ENCODE measurements around the gene LRRIQ1. TPM values are rescaled to one million over a fixed set of nuclear protein-coding genes. Genes with fewer than 3 reads are reported as not detected.

The LRRIQ1 gene
- total RNA-seq, 1 donor from 2014 or later, result 2.3 TPM

- no peak for DNase-seq (ENCODE audit: low read depth)
- no peaks in the 10 kb centered on the region for H3K36me3 ChIP-seq (ENCODE audit: control insufficient read depth, insufficient read depth, low read length)
- no peaks in the 10 kb centered on the region for H3K27me3 ChIP-seq (ENCODE audit: control insufficient read depth, insufficient read depth, low read length)
- no peak overlapping the region for H3K4me3 ChIP-seq (ENCODE audit: low read depth, low read length)
- TF ChIP-seq, protein P1, sequence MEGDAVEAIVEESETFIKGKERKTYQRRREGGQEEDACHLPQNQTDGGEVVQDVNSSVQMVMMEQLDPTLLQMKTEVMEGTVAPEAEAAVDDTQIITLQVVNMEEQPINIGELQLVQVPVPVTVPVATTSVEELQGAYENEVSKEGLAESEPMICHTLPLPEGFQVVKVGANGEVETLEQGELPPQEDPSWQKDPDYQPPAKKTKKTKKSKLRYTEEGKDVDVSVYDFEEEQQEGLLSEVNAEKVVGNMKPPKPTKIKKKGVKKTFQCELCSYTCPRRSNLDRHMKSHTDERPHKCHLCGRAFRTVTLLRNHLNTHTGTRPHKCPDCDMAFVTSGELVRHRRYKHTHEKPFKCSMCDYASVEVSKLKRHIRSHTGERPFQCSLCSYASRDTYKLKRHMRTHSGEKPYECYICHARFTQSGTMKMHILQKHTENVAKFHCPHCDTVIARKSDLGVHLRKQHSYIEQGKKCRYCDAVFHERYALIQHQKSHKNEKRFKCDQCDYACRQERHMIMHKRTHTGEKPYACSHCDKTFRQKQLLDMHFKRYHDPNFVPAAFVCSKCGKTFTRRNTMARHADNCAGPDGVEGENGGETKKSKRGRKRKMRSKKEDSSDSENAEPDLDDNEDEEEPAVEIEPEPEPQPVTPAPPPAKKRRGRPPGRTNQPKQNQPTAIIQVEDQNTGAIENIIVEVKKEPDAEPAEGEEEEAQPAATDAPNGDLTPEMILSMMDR (IDR thresholded peaks at IDR 0.05; ENCODE audit: insufficient read depth, low read length, poor library complexity, severe bottlenecking), result no peak
Measured at GRCh38 chr12:85060916-85061315, 24.8 kb downstream of the LRRIQ1 start.

DNA sequence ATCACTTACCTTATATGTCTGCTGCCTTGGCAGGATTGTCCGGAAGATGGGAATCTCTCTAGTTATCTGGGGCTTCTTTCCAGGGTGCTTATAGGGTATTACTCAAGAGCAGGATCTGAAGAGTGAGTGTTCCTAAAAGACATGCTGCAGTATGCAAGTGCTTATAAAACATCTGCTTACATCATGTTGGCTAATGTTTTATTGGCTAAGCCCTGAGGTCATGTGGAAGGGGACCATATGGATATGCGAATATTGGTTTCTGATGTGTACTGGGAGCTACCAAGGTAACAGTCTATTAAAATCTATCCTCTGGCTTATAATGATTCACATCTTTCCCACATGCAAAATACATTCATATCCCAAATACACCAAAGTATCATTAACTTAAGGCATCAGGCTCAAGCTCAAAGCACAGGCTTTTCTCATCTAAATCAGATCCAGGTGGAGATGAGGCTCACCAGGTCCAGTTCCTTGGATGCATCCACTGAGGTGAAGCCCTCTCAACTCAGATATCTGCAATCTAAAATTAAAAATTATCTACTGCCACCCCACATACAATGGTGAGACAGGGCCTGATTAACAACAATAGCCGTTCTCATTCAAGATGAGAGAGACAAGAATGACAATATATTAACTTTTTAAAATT, 29.8 kb downstream of the LRRIQ1 start:
- no peaks in the 10 kb centered on the region for H3K36me3 ChIP-seq (ENCODE audit: control insufficient read depth, insufficient read depth, low read length)
- TF ChIP-seq, protein P1 (IDR thresholded peaks at IDR 0.05; ENCODE audit: insufficient read depth, low read length, poor library complexity, severe bottlenecking), result no peak
- H3K27me3 ChIP-seq (ENCODE audit: control insufficient read depth, insufficient read depth, low read length), result no peaks in the 10 kb centered on the region
- no peak for DNase-seq (ENCODE audit: low read depth)
- H3K4me3 ChIP-seq (ENCODE audit: low read depth, low read length), result no peak overlapping the region

GRCh38 chr12:85072826-85073225, 36.7 kb downstream of the LRRIQ1 start:
- no peaks in the 10 kb centered on the region for H3K36me3 ChIP-seq (ENCODE audit: control insufficient read depth, insufficient read depth, low read length)
- DNase-seq (ENCODE audit: low read depth), result no peak
- TF ChIP-seq, protein P1 (IDR thresholded peaks at IDR 0.05; ENCODE audit: insufficient read depth, low read length, poor library complexity, severe bottlenecking), result no peak

DNA sequence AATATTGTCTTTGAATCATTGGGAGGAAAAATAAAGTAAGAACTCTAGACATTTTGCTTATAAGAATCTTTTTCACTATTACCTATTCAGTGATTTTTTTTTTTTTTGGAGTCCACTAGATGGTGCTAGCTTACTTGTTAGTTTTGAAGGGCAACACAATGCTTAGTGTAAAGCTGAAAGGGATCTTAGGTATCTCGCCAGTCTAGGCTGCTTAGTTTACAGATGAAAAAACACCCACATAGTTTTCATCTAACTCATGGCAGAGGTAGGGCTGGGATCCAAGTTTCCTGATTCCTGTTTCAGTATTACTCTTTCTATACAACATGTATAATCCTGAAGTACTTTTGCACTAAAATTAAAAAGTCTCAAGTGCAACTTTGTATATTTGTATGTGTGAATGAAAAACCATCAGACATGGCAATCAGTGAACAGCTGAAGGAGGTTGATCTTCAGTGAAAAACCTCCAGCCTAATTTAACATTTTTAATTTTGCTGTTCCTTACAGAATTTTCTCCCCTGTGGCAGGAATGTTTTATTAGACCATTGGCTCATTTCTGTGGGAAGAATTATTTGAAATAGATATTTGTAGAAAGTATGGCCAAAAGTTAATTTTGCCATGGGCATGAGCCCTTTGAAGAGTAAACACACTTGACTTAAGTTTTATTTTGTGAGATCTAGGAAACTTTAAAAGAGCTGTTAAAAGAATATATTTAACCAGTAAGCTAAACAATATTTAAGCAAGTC, 40.7 kb downstream of the LRRIQ1 start:
- TF ChIP-seq, protein P1 (IDR thresholded peaks at IDR 0.05; ENCODE audit: insufficient read depth, low read length, poor library complexity, severe bottlenecking), result peak; percentile 55
- Histone ChIP-seq H3K36me3 (ENCODE audit: control insufficient read depth, insufficient read depth, low read length) (no peaks in the 10 kb centered on the region), H3K4me3 (ENCODE audit: low read depth, low read length) (no peak overlapping the region), H3K27me3 (ENCODE audit: control insufficient read depth, insufficient read depth, low read length) (no peaks in the 10 kb centered on the region)
- DNase-seq (ENCODE audit: low read depth), result peak; percentile 90

More at GRCh38 chr12:85072826-85073225, 36.7 kb downstream of the LRRIQ1 start:
- no peaks in the 10 kb centered on the region for H3K27me3 ChIP-seq (ENCODE audit: control insufficient read depth, insufficient read depth, low read length)
- no peak overlapping the region for H3K4me3 ChIP-seq (ENCODE audit: low read depth, low read length)

- TF ChIP-seq, protein P1 (IDR thresholded peaks at IDR 0.05; ENCODE audit: insufficient read depth, low read length, poor library complexity, severe bottlenecking), result no peak
- no peaks in the 10 kb centered on the region for H3K36me3 ChIP-seq (ENCODE audit: control insufficient read depth, insufficient read depth, low read length)
- DNase-seq (ENCODE audit: low read depth), result no peak
- H3K27me3 ChIP-seq (ENCODE audit: control insufficient read depth, insufficient read depth, low read length), result no peaks in the 10 kb centered on the region
- no peak overlapping the region for H3K4me3 ChIP-seq (ENCODE audit: low read depth, low read length)
Measured at GRCh38 chr12:85085066-85085465, 48.9 kb downstream of the LRRIQ1 start.
